Neural progenitor cell (in vitro differentiated cells): Measurements from ENCODE around the gene CYYR1. TPM values are rescaled to one million over a fixed set of nuclear protein-coding genes. Genes with fewer than 3 reads are reported as not detected.

ENCODE experiments used
- DNase-seq: peaks from one replicate; pipeline ENCODE4 v3.0.0-alpha.2; 2016; ENCODE audit warnings: low spot score
- H2AFZ ChIP-seq: fragments of 200-600 bp; sonication (generic); replicated peaks from 2 replicates; pipeline ENCODE4 v1.6.1; 2016; ENCODE audit warnings: antibody characterized with exemption
- H3F3A ChIP-seq: fragments of 200-600 bp; sonication (generic); 2 replicates; pipeline ENCODE4 v1.6.1; 2016; ENCODE audit warnings: antibody characterized with exemption, low read depth
- H3K27ac ChIP-seq: fragments of 200-600 bp; sonication (generic); 2 replicates; pipeline ENCODE4 v1.5.1; 2016; ENCODE audit warnings: mild to moderate bottlenecking
- H3K27me3 ChIP-seq: fragments of 200-600 bp; sonication (generic); 2 replicates; pipeline ENCODE4 v1.6.1; 2016; ENCODE audit warnings: mild to moderate bottlenecking, moderate library complexity
- H3K36me3 ChIP-seq: fragments of 200-600 bp; sonication (generic); 2 replicates; pipeline ENCODE4 v1.5.1; 2016
- H3K4me1 ChIP-seq: fragments of 200-600 bp; sonication (generic); 2 replicates; pipeline ENCODE4 v1.6.1; 2016; ENCODE audit warnings: mixed run types
- H3K4me2 ChIP-seq: fragments of 200-600 bp; sonication (generic); 2 replicates; pipeline ENCODE4 v1.6.1; 2016
- H3K4me3 ChIP-seq: fragments of 200-600 bp; sonication (generic); 2 replicates; pipeline ENCODE4 v1.5.1; 2016
- H3K79me2 ChIP-seq: fragments of 200-600 bp; sonication (generic); 2 replicates; pipeline ENCODE4 v1.6.1; 2016; ENCODE audit warnings: low read depth
- H3K9ac ChIP-seq: fragments of 200-600 bp; sonication (generic); 2 replicates; pipeline ENCODE4 v1.6.1; 2016
- H3K9me3 ChIP-seq: fragments of 200-600 bp; sonication (generic); 2 replicates; pipeline ENCODE4 v1.5.1; 2016; ENCODE audit warnings: low read depth
- H4K20me1 ChIP-seq: fragments of 200-600 bp; sonication (generic); 2 replicates; pipeline ENCODE4 v1.6.1; 2016; ENCODE audit warnings: low read depth
- H3K27ac Mint-ChIP-seq: 3 replicates; pipeline ENCODE4 v1.8.0; 2021; ENCODE audit warnings: mixed read lengths
- H3K27me3 Mint-ChIP-seq: 2 replicates; pipeline ENCODE4 v1.8.0; 2022; ENCODE audit warnings: low read depth, mild to moderate bottlenecking, inconsistent platforms, moderate library complexity, mixed read lengths; ENCODE audit not compliant: insufficient read depth
- H3K36me3 Mint-ChIP-seq: 3 replicates; pipeline ENCODE4 v1.8.0; 2021; ENCODE audit warnings: mixed read lengths
- H3K4me1 Mint-ChIP-seq: 3 replicates; pipeline ENCODE4 v1.8.0; 2021; ENCODE audit warnings: mixed read lengths
- H3K4me3 Mint-ChIP-seq: 3 replicates; pipeline ENCODE4 v1.8.0; 2021; ENCODE audit warnings: mild to moderate bottlenecking, moderate library complexity, mixed read lengths
- H3K9me3 Mint-ChIP-seq: 3 replicates; pipeline ENCODE4 v1.8.0; 2020; ENCODE audit warnings: mixed read lengths
- EZH2 ChIP-seq: fragments of 200-600 bp; sonication (generic); IDR thresholded peaks from 2 replicates; pipeline ENCODE4 v1.6.1; 2017; ENCODE audit warnings: antibody characterized with exemption, mild to moderate bottlenecking, moderate library complexity
- EZH2phosphoT487 ChIP-seq: fragments of 200-600 bp; sonication (generic); IDR thresholded peaks from 2 replicates; pipeline ENCODE4 v1.6.1; 2017; ENCODE audit warnings: antibody characterized with exemption
- total RNA-seq: library from RNA; depleted of rRNA; stranded (reverse); fragments of >200 nt; gene quantifications from 2 replicates; pipeline ENCODE4 v1.2.3, GENCODE V29; 2015; ENCODE audit warnings: low replicate concordance
- TF ChIP-seq, protein P1 (sequence below): fragments of 200-600 bp; sonication (generic); IDR thresholded peaks from 2 replicates; pipeline ENCODE4 v1.5.1; 2017; ENCODE audit warnings: antibody characterized with exemption, mild to moderate bottlenecking

CYYR1 gene
- total RNA-seq, 1 donor from 2014 or later, result 25.7 TPM

DNA sequence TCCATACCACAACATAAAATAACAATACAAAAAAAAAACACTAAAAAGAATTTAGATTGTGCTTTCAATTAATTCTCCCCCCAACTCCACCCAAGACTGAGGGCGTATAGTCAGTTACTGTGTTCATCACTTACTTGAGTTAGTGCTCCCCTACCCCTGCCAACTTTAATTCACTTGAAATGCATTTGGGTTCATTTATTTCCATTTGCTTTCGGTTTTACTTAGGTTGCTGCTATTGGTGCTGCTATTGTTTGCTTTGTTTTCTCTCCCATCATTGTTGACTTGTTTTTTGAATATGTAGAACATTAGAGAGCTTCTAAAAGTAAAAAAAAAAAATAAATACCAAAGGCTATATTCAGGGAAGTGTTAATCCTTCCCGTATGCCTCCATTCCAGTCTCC lies 10.7 kb upstream of the CYYR1 start:
- H3F3A ChIP-seq, result no peaks in the 10 kb centered on the region
- H3K4me3 Mint-ChIP-seq, result no peak overlapping the region
- no peaks in the 10 kb centered on the region for H3K79me2 ChIP-seq
- H3K27me3 ChIP-seq, result no peaks in the 10 kb centered on the region
- H2AFZ ChIP-seq, result no peak overlapping the region
- no peaks in the 10 kb centered on the region for H3K36me3 Mint-ChIP-seq
- no peaks in the 10 kb centered on the region for H3K27me3 Mint-ChIP-seq
- H3K4me3 ChIP-seq, result no peak overlapping the region
- TF ChIP-seq EZH2phosphoT487, result no peak
- no peak for TF ChIP-seq EZH2
- TF ChIP-seq, protein P1, sequence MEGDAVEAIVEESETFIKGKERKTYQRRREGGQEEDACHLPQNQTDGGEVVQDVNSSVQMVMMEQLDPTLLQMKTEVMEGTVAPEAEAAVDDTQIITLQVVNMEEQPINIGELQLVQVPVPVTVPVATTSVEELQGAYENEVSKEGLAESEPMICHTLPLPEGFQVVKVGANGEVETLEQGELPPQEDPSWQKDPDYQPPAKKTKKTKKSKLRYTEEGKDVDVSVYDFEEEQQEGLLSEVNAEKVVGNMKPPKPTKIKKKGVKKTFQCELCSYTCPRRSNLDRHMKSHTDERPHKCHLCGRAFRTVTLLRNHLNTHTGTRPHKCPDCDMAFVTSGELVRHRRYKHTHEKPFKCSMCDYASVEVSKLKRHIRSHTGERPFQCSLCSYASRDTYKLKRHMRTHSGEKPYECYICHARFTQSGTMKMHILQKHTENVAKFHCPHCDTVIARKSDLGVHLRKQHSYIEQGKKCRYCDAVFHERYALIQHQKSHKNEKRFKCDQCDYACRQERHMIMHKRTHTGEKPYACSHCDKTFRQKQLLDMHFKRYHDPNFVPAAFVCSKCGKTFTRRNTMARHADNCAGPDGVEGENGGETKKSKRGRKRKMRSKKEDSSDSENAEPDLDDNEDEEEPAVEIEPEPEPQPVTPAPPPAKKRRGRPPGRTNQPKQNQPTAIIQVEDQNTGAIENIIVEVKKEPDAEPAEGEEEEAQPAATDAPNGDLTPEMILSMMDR, result no peak
- no peaks in the 10 kb centered on the region for H4K20me1 ChIP-seq
- peaks cover 3% of the 10 kb centered on the region for H3K4me1 Mint-ChIP-seq
- peaks cover 27% of the 10 kb centered on the region for H3K9me3 Mint-ChIP-seq
- no peaks in the 10 kb centered on the region for H3K4me1 ChIP-seq
- no peak overlapping the region for H3K4me2 ChIP-seq
- H3K9ac ChIP-seq, result no peak overlapping the region
- H3K27ac Mint-ChIP-seq, result no peak overlapping the region
- no peak for DNase-seq
- no peaks in the 10 kb centered on the region for H3K36me3 ChIP-seq
- H3K27ac ChIP-seq, result no peak overlapping the region
- H3K9me3 ChIP-seq, result no peaks in the 10 kb centered on the region

DNA sequence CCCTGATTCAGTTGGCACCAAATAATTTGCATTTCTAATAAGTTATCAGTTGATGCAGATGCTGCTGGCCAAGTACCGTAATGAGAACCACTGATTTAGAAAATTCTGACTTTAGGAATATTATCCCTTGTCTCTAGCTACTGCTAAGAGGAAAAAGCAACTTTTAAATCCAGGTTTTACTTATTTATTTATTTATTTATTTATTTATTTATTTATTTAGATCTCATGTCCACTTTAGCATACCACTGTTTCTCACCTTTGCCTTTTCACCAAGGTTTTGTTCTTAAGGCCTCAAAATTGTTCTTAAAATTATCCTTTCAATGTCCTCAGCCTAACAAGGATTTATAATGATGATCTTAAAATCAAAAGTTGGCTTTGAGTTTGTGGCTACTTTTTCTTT lies 8.7 kb upstream of the CYYR1 start:
- no peaks in the 10 kb centered on the region for H3K36me3 Mint-ChIP-seq
- H3K27me3 ChIP-seq, result no peaks in the 10 kb centered on the region
- H2AFZ ChIP-seq, result no peak overlapping the region
- H3K9ac ChIP-seq, result no peak overlapping the region
- H3K4me1 Mint-ChIP-seq, result peaks cover 3% of the 10 kb centered on the region
- no peak overlapping the region for H3K4me2 ChIP-seq
- H3K4me3 Mint-ChIP-seq, result no peak overlapping the region
- no peak overlapping the region for H3K27ac Mint-ChIP-seq
- DNase-seq, result no peak
- H3K27me3 Mint-ChIP-seq, result no peaks in the 10 kb centered on the region
- no peak for TF ChIP-seq EZH2
- TF ChIP-seq EZH2phosphoT487, result no peak
- TF ChIP-seq, protein P1, result no peak
- no peaks in the 10 kb centered on the region for H3K4me1 ChIP-seq
- H3K79me2 ChIP-seq, result no peaks in the 10 kb centered on the region
- H3F3A ChIP-seq, result no peaks in the 10 kb centered on the region
- no peak overlapping the region for H3K27ac ChIP-seq
- H3K9me3 Mint-ChIP-seq, result peaks cover 33% of the 10 kb centered on the region
- no peak overlapping the region for H3K4me3 ChIP-seq
- no peaks in the 10 kb centered on the region for H4K20me1 ChIP-seq
- H3K36me3 ChIP-seq, result no peaks in the 10 kb centered on the region
- H3K9me3 ChIP-seq, result no peaks in the 10 kb centered on the region

DNA sequence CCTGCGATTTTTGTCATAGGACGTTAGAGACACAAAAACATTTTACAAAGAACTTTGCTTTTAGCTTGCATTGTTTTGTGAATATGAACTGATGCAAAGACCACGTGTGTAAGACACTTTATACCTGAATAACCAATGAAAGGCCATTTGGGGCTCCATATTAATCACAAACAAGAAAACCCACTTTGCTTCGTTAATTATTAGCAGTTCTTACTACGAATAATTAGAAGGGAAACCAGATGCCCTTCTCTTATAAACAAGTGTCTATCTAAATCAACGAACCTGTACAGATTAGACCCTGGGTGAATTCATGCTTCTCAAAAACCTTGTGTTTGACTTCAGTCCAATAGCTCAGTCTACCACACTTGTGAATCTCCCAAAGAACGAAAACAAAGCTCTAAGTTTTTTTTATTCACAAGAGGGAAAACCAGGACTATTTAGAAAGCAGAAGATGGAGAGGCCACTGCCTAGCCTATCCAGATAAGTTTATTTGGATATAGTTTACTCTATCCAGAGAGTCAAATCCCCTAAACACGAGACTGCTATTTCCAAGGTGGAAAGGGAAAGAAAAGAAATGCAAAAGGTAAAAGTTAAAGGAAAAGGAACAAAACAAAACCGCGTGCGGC lies 897 bp downstream of the CYYR1 start:
- Mint-ChIP-seq H3K4me1 (peaks cover 6% of the 10 kb centered on the region), H3K9me3 (peaks cover 40% of the 10 kb centered on the region), H3K36me3 (peaks cover 26% of the 10 kb centered on the region), H3K27ac (peak overlapping the region; percentile 95), H3K27me3 (peaks cover 4% of the 10 kb centered on the region), H3K4me3 (peak overlapping the region; percentile 99)
- peaks cover 16% of the 10 kb centered on the region for H3K4me1 ChIP-seq
- DNase-seq, result no peak
- H3K4me2 ChIP-seq, result peak overlapping the region; percentile 87
- H3K27ac ChIP-seq, result peak overlapping the region; percentile 65
- no peaks in the 10 kb centered on the region for H3K9me3 ChIP-seq
- H2AFZ ChIP-seq, result peak overlapping the region; percentile 93
- H3K4me3 ChIP-seq, result peak overlapping the region; percentile 79
- peaks cover 62% of the 10 kb centered on the region for H3K79me2 ChIP-seq
- H4K20me1 ChIP-seq, result no peaks in the 10 kb centered on the region
- H3K9ac ChIP-seq, result peak overlapping the region; percentile 61
- TF ChIP-seq EZH2phosphoT487, result no peak
- TF ChIP-seq, protein P1, result no peak
- no peak for TF ChIP-seq EZH2
- no peaks in the 10 kb centered on the region for H3K27me3 ChIP-seq
- peaks cover 27% of the 10 kb centered on the region for H3F3A ChIP-seq
- H3K36me3 ChIP-seq, result no peaks in the 10 kb centered on the region
